ENCODE data around the gene BMP2K.

DNA sequence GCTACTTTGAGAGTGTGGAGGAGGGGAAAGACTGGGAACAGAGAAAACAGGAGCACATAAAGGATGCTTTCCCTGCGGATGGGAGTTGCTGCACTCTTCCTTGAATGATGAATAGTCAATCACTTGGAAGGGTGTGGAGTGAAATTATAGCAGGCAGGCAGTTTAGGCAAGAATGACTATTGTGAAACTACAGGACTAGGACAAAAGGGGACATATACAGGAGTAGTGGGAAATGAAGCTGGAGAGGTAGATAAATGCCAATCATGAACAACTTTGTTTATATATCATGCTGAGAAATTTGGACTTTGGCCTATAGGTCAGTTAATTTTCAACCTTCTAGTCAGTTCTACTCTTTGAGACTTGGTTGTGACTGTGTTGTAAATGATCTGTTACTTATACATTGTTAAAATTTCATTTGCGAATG is 86.2 kb downstream of the BMP2K start:
- TF ChIP-seq, protein P1, sequence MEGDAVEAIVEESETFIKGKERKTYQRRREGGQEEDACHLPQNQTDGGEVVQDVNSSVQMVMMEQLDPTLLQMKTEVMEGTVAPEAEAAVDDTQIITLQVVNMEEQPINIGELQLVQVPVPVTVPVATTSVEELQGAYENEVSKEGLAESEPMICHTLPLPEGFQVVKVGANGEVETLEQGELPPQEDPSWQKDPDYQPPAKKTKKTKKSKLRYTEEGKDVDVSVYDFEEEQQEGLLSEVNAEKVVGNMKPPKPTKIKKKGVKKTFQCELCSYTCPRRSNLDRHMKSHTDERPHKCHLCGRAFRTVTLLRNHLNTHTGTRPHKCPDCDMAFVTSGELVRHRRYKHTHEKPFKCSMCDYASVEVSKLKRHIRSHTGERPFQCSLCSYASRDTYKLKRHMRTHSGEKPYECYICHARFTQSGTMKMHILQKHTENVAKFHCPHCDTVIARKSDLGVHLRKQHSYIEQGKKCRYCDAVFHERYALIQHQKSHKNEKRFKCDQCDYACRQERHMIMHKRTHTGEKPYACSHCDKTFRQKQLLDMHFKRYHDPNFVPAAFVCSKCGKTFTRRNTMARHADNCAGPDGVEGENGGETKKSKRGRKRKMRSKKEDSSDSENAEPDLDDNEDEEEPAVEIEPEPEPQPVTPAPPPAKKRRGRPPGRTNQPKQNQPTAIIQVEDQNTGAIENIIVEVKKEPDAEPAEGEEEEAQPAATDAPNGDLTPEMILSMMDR (IDR thresholded peaks at IDR 0.05; ENCODE audit: low read depth, low read length), result no peak
- no peak for TF ChIP-seq POLR2A (IDR thresholded peaks at IDR 0.05; ENCODE audit: extremely low read depth, insufficient read length)
